SW480 (cell line): ENCODE results near the gene MRPS33.
A peak's percentile ranks its signal among the peaks of the same experiment; 100 is the strongest.
"Not testable (repeated sequence)": the region's sequence is repeated elsewhere in the genome, so short reads cannot be mapped to it uniquely, and the experiment has no call there.

ENCODE experiments used
- DNase-seq: peaks from one replicate; pipeline ENCODE4 v3.0.0-alpha.2; 2016; ENCODE audit warnings: low spot score

Gene MRPS33

GRCh38 chr7:141014524-141015395 lies at the start of gene MRPS33:
Gene MRPS33, minus strand, starts transcription at chr7:141014952. Its CDS starts 4,319 bp downstream, at chr7:141010633.
- DNase-seq: peak; percentile 97

- no peak for DNase-seq
Measured at GRCh38 chr7:141057788-141058187, 43.0 kb upstream of the MRPS33 start.

GRCh38 chr7:141055146-141055545 lies 40.4 kb upstream of the MRPS33 start:
- no peak for DNase-seq

GRCh38 chr7:141053626-141054025 lies 38.9 kb upstream of the MRPS33 start:
- DNase-seq: peak; percentile 46

GRCh38 chr7:141045842-141046620 lies 31.3 kb upstream of the MRPS33 start:
- no peak for DNase-seq

GRCh38 chr7:141045126-141045841 lies 30.5 kb upstream of the MRPS33 start:
- DNase-seq: no peak

GRCh38 chr7:141043616-141044015 lies 28.9 kb upstream of the MRPS33 start:
- DNase-seq: no peak

- DNase-seq: no peak
Measured at GRCh38 chr7:141042222-141043193, 27.8 kb upstream of the MRPS33 start.

GRCh38 chr7:141039376-141039775 lies 24.6 kb upstream of the MRPS33 start:
- DNase-seq: peak; percentile 22

- DNase-seq: not testable (repeated sequence)
Measured at GRCh38 chr7:141038100-141038499, 23.3 kb upstream of the MRPS33 start.

- DNase-seq: not testable (repeated sequence)
Measured at GRCh38 chr7:141032539-141033323, 18.0 kb upstream of the MRPS33 start.

GRCh38 chr7:141028767-141029166 lies 14.0 kb upstream of the MRPS33 start:
- no peak for DNase-seq

- no peak for DNase-seq
Measured at GRCh38 chr7:141027043-141027442, 12.3 kb upstream of the MRPS33 start.

- no peak for DNase-seq
Measured at GRCh38 chr7:141024668-141025067, 9.9 kb upstream of the MRPS33 start.

GRCh38 chr7:141023295-141023694 lies 8.5 kb upstream of the MRPS33 start:
- no peak for DNase-seq

- no peak for DNase-seq
Measured at GRCh38 chr7:141017555-141017954, 2.8 kb upstream of the MRPS33 start.

GRCh38 chr7:141016349-141016748 lies 1.6 kb upstream of the MRPS33 start:
- DNase-seq: no peak

- DNase-seq: peak; percentile 17
Measured at GRCh38 chr7:141014125-141014523, 628 bp downstream of the MRPS33 start.

- no peak for DNase-seq
Measured at GRCh38 chr7:141013345-141013715, 1.4 kb downstream of the MRPS33 start.

- no peak for DNase-seq
Measured at GRCh38 chr7:141012696-141013344, 1.9 kb downstream of the MRPS33 start.
